ENCODE results near the gene C2orf68.

DNA sequence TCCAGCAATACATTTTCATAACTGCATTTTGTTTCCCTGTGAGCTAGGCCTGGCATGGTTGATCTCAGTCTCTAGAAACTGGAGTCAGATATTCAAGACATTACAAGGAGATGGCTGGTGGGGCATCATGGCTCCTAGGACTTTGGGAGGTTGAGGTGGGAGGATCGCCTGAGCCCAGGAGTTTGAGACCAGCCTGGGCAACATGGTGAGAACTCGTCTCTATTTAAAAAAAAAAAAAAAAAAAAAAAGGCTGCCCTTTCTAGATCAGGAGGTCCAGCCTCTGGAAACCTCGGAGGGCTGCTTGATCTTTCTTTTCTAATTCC lies 34.8 kb downstream of the C2orf68 start:
- TF ChIP-seq, protein P1, sequence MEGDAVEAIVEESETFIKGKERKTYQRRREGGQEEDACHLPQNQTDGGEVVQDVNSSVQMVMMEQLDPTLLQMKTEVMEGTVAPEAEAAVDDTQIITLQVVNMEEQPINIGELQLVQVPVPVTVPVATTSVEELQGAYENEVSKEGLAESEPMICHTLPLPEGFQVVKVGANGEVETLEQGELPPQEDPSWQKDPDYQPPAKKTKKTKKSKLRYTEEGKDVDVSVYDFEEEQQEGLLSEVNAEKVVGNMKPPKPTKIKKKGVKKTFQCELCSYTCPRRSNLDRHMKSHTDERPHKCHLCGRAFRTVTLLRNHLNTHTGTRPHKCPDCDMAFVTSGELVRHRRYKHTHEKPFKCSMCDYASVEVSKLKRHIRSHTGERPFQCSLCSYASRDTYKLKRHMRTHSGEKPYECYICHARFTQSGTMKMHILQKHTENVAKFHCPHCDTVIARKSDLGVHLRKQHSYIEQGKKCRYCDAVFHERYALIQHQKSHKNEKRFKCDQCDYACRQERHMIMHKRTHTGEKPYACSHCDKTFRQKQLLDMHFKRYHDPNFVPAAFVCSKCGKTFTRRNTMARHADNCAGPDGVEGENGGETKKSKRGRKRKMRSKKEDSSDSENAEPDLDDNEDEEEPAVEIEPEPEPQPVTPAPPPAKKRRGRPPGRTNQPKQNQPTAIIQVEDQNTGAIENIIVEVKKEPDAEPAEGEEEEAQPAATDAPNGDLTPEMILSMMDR (conservative IDR thresholded peaks at IDR 0.05 in 1 of 2, IDR thresholded peaks at IDR 0.05 in 1 of 2; ENCODE audit: low read depth in 1 of 2, low read length in 2 of 2): no peak
- TF ChIP-seq EZH2 (IDR thresholded peaks at IDR 0.05; ENCODE audit: low read length, missing control alignments): no peak
